Measurements from ENCODE around the gene COQ10A. TPM values are rescaled to one million over a fixed set of nuclear protein-coding genes. Genes with fewer than 3 reads are reported as not detected.

COQ10A gene
- total and polyA plus RNA-seq, 3 donors from 2014 or later, result 10.6 to 26.9 (median 24.2) TPM

DNA sequence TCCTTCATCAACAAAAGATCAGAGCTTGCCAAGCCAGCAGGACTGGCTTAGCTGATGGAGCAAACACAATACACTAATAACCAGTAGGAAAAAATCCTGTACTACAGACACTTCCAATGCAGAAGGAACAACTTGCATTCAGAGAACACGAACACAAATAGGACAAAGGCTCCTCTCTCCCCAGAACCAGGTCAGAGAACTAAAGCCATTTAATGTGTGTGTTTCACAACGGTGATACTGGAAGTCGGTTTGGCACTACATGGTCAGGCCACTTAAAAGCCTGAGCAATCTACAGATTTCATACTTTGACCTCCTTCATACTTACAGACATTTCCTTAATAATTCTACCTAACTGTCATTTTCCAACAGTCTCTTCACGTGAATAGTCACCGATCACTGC lies 27.1 kb downstream of the COQ10A start:
- intact Hi-C loops (cut with DNase I; ENCODE audit: low total_unique reads), result no loop called here
- H3K4me1 ChIP-seq, result peaks cover 7% of the 10 kb centered on the region
- H3K4me3 ChIP-seq, result no peak overlapping the region
- TF ChIP-seq, protein P1, sequence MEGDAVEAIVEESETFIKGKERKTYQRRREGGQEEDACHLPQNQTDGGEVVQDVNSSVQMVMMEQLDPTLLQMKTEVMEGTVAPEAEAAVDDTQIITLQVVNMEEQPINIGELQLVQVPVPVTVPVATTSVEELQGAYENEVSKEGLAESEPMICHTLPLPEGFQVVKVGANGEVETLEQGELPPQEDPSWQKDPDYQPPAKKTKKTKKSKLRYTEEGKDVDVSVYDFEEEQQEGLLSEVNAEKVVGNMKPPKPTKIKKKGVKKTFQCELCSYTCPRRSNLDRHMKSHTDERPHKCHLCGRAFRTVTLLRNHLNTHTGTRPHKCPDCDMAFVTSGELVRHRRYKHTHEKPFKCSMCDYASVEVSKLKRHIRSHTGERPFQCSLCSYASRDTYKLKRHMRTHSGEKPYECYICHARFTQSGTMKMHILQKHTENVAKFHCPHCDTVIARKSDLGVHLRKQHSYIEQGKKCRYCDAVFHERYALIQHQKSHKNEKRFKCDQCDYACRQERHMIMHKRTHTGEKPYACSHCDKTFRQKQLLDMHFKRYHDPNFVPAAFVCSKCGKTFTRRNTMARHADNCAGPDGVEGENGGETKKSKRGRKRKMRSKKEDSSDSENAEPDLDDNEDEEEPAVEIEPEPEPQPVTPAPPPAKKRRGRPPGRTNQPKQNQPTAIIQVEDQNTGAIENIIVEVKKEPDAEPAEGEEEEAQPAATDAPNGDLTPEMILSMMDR (IDR thresholded peaks at IDR 0.05), result no peak
- TF ChIP-seq POLR2A (IDR thresholded peaks at IDR 0.05), result no peak
- H3K27me3 ChIP-seq, result no peaks in the 10 kb centered on the region
- 74 to 75% methylated on average over 5 of the region's 5 CpGs for WGBS, 2 donors
- no peak overlapping the region for H3K27ac ChIP-seq
- DNase-seq, result no peak
- H3K9me3 ChIP-seq, result no peaks in the 10 kb centered on the region
- no peaks in the 10 kb centered on the region for H3K36me3 ChIP-seq (ENCODE audit: low read depth, missing control alignments)

- H3K4me3 ChIP-seq, result no peak overlapping the region
- no peak for DNase-seq
- H3K27me3 ChIP-seq, result no peaks in the 10 kb centered on the region
- 76 to 81% methylated on average over 5 of the region's 5 CpGs for WGBS, 2 donors
- H3K9me3 ChIP-seq, result no peaks in the 10 kb centered on the region
- no peaks in the 10 kb centered on the region for H3K36me3 ChIP-seq (ENCODE audit: low read depth, missing control alignments)
- intact Hi-C loops (cut with DNase I; ENCODE audit: low total_unique reads), result no loop called here
- TF ChIP-seq, protein P1 (IDR thresholded peaks at IDR 0.05), result no peak
- TF ChIP-seq POLR2A (IDR thresholded peaks at IDR 0.05), result no peak
- no peak overlapping the region for H3K27ac ChIP-seq
- H3K4me1 ChIP-seq, result peaks cover 18% of the 10 kb centered on the region
Measured at GRCh38 chr12:56296295-56296694, 29.6 kb downstream of the COQ10A start.

DNA sequence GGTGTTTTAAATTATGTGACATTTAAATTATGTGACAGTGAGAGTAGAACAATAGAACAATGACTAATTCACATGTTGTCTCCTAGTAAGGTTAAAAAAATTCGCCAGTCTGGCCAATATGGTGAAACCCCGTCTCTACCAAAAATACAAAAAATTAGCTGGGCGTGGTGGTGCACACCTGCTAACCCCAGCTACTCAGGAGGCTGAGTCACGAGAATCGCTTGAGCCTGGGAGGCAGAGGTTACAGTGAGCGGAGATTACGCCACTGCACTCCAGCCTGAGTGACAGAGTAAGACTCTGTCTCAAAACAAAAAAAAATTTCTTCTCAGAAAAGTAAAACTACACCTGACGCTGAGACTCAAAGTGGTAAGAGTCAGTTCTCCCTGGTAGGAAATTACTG lies 30.7 kb downstream of the COQ10A start:
- H3K36me3 ChIP-seq (ENCODE audit: low read depth, missing control alignments), result no peaks in the 10 kb centered on the region
- H3K4me1 ChIP-seq, result peaks cover 25% of the 10 kb centered on the region
- 94 to 96% methylated on average over 8 of the region's 8 CpGs for WGBS, 2 donors
- H3K27ac ChIP-seq, result no peak overlapping the region
- no peaks in the 10 kb centered on the region for H3K9me3 ChIP-seq
- TF ChIP-seq POLR2A (IDR thresholded peaks at IDR 0.05), result no peak
- TF ChIP-seq, protein P1 (IDR thresholded peaks at IDR 0.05), result no peak
- DNase-seq, result no peak
- no peak overlapping the region for H3K4me3 ChIP-seq
- intact Hi-C loops (cut with DNase I; ENCODE audit: low total_unique reads), result no loop called here
- no peaks in the 10 kb centered on the region for H3K27me3 ChIP-seq

GRCh38 chr12:56298828-56299227 lies 32.1 kb downstream of the COQ10A start:
- Histone ChIP-seq H3K27me3 (no peaks in the 10 kb centered on the region), H3K9me3 (no peaks in the 10 kb centered on the region), H3K4me1 (peaks cover 25% of the 10 kb centered on the region), H3K36me3 (ENCODE audit: low read depth, missing control alignments) (no peaks in the 10 kb centered on the region), H3K27ac (peak overlapping the region in 1 of 2 donors; percentile 86), H3K4me3 (peak overlapping the region in 1 of 2 donors; percentile 78)
- intact Hi-C loops (cut with DNase I; ENCODE audit: low total_unique reads), result no loop called here
- TF ChIP-seq POLR2A (IDR thresholded peaks at IDR 0.05), result no peak
- TF ChIP-seq, protein P1 (IDR thresholded peaks at IDR 0.05), result no peak
- no peak for DNase-seq
- WGBS, 2 donors, result 47 to 48% methylated on average over 5 of the region's 5 CpGs

DNA sequence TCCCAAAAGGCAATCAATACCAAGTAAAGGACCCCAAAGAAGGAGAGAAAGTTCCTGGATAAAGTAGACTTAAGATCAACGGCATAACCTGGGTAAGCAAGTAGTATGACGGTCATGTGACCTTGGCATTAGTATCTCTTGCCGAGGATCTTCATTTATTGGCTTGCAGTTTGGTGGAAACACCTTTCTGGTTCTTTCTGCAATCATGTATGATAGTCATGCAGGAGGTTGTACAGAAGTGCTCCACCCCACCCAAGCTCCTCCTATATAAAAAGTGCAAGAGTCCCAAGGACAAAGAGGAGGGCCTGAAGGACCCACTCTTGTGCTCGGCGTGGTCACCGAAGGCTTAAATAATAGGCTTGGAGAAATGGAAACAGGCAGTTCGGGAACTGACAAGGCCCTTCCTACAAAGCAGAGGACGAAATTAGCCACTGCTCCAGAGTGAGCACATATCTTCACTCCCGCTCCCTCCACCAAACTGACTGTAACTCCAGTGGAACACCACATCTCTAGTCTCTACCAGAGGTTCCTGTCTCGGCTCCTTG lies 32.6 kb downstream of the COQ10A start:
- TF ChIP-seq POLR2A (IDR thresholded peaks at IDR 0.05), result no peak
- TF ChIP-seq, protein P1 (IDR thresholded peaks at IDR 0.05), result no peak
- Histone ChIP-seq H3K9me3 (no peaks in the 10 kb centered on the region), H3K27ac (peak overlapping the region; percentile 67 to 86), H3K4me3 (peak overlapping the region; percentile 78 to 83), H3K27me3 (no peaks in the 10 kb centered on the region), H3K4me1 (peaks cover 25% of the 10 kb centered on the region), H3K36me3 (ENCODE audit: low read depth, missing control alignments) (no peaks in the 10 kb centered on the region)
- intact Hi-C loops (cut with DNase I; ENCODE audit: low total_unique reads), result no loop called here
- 0 to 1% methylated on average over 10 of the region's 10 CpGs for WGBS, 2 donors
- DNase-seq, result no peak

All from testis (tissue), 3 donors.